Amygdala (tissue), 56 donors: ENCODE data around the gene NUP85.
"Not testable (repeated sequence)": the region's sequence is repeated elsewhere in the genome, so short reads cannot be mapped to it uniquely, and the experiment has no call there.

Source experiments
- DNase-seq, 56 donors: peaks; one replicate each; lab custom pipeline; 2025; lab: John Stamatoyannopoulos, UW

Gene NUP85

DNA sequence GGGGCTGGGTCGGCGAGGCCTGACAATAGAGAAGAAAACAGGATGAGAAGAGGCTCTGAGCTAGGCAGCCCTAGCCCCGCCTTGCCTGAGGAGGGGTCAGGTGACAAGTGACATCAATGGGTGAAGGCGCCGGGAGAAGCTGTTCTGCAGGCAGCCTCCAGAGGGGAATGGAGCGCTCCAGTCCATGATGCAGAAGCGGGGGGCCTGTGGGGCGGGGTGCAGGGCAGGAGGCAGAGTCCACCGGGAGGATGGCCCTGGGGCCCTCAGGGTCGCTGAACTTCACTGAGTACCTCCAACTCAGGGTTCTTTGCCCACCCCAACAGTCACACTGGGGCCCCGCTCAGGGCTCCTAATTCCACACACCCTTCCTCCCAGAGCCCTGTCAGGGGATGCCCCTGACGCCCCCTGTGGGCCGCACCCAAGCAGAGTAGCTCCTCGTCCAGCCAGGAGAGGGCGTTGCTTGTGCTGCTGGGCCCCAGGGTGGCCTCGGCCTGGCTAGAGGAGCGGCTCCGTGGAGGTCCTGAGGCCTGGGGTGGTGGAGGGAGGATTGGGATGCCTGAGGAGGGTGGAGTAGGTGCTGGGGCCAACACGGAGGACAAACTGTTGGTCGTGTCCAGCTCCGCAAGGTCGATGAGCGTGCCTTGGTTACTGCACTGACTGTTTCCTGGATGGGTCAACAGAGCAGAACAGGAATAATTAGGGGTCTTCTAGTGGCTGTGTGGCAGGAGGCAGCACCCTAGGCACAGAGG is 35.1 kb downstream of the NUP85 start:
- peak in 6 of 56 donors; percentile 16 to 28 (median 24) for DNase-seq

- DNase-seq: no peak
These were observed 35.6 kb downstream of the NUP85 start for GRCh38 chr17:75241143-75241430.

DNA sequence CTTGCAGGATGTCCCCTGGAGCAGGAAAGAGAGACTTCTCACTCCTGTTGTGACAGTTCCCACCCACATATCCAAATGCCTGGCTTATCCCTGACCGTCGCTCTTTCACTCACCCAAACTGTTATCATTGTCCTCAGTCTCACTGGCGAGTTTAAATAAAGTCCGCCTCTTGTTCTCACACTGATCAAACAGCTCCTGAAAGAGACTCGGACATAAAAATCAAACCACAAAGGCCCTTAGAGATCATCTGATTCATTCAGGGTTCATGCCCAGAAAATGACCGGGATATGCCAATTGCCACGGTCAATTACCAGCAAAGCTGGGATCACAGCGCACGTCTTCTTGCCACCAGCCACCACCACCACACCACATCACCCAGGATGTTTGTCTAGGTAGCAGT is 36.0 kb downstream of the NUP85 start:
- no peak for DNase-seq

- no peak for DNase-seq
These were observed 36.5 kb downstream of the NUP85 start for GRCh38 chr17:75241996-75242460.

- no peak for DNase-seq
These were observed 37.1 kb downstream of the NUP85 start for GRCh38 chr17:75242461-75243042.

DNA sequence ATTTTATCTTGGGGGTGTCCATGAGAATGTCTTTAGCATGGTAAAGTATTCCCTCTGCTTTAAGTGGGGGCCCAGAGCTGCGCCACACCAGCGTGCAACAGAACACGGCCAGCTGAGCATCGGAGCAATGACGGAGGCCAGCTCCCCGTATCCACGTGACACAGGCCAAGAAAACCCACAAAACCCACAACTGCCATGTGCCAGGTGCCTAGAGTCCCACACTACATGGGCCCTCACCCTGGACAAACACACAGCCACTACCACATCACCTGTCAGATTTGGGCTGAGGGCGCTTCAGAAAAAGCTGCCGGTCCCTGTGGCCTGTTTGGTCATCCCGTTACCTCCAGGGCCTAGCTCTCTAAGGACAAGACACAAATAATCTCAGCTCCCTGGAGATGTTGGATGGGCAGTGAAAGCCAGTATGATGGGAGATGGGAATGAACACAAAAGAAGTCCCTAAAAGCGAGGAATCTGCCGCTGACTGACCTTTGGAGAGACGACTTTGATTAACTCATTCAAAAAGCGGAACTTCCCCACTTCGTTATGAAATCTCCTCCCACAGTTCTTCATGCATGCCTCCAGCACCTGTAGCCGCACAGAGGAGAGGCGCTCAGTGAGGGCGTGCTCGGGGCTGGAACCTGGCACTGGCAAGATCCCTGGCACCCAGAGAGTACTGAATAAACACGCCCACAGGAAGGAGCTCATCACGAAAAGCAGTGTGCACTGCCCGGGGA is 38.8 kb downstream of the NUP85 start:
- no peak for DNase-seq

DNA sequence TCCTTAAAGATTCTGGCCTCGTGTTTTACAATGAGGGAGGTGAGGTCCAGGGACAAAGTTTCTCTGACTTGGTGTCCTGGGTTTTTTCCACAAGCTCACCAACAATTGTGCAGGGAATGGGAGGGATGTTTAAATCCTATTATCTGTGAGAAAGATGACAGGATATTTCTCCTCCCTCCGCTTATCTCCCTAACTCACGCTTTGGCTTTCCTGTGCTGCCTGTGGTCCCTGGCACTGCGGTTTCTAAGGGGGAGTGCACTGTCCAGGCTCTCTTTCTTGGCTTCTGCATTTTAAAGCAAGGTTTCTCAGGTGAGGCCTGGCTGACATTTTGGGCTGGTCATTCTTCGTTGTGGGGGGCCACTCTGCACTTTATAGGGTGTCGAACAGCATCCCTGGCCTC is 39.5 kb downstream of the NUP85 start:
- DNase-seq: no peak

- DNase-seq: no peak
These were observed 40.9 kb downstream of the NUP85 start for GRCh38 chr17:75246404-75246803.

DNA sequence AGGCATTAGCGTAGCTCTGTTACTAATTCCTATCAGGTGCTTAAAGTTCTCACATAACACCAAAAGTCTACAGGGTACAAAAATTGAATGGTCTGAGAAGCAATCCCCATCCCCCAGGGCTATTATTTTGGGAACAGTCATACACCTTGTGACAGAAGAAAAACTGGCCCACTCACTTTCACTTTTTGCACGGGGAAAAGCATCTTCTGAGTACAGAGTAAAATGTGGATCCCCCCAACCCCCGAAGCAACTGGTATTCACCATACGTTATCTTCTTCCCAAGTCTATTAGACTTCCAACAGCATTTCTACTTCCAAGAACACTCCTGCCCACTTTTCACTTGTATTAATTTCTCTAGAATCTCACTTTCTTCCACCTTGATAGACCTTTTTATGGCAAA is 44.1 kb downstream of the NUP85 start:
- DNase-seq: no peak

DNA sequence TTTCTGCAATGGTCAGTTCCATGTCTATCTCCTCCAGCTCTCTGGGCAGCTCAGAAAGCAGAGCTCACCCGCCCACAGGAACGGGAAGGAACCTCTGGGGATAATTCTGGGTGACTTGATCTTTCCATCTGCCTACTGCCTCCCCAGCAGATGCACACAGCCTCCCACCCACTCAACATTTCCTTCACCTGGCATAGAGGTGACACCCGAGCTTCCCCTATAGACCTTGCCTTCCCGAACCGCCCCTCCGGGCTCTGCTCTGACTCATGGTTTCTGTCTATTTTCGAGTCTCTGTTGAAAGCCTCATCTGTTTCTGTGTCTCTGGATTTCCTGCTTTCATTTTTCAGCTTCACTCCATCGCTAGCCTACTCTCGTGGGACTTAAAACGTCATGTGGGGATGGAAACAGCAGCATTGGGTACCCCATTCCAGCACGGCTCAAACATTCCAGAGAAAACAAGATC is 44.6 kb downstream of the NUP85 start:
- DNase-seq: peak in 2 of 56 donors; percentile 14 to 25

DNA sequence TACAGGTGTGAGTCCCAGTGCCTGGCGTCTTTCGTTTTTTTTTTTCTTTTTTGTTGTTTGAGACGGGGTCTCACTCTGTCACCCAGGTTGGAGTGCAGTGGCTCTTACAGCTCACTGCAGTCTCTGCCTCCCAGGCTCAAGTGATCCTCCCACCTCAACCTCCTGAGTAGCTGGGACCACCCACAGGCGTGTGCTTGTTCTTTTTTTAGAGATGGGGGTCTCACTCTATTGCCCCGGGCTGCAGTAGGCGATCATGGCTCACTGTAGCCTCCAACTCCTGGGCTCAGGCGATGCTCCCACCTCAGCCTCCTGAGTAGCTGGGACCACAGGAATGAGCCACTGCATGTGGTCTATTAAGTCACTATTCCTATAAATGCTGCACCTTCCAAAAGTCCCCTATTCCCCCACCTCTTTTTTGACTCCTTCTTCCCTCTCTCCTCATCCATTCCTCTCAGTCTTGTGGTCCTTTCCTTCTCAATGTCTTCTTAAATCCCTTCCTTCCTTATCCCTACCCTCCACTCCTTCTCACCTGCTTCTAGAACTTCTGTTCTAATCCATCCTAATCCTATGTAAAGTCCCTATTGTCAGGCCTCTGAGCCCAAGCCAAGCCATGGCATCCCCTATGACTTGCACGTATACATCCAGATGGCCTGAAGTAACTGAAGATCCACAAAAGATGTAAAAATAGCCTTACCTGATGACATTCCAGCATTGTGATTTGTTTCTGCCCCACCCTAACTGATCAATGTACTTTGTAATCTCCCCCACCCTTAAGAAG is 46.7 kb downstream of the NUP85 start:
- DNase-seq: no peak

DNA sequence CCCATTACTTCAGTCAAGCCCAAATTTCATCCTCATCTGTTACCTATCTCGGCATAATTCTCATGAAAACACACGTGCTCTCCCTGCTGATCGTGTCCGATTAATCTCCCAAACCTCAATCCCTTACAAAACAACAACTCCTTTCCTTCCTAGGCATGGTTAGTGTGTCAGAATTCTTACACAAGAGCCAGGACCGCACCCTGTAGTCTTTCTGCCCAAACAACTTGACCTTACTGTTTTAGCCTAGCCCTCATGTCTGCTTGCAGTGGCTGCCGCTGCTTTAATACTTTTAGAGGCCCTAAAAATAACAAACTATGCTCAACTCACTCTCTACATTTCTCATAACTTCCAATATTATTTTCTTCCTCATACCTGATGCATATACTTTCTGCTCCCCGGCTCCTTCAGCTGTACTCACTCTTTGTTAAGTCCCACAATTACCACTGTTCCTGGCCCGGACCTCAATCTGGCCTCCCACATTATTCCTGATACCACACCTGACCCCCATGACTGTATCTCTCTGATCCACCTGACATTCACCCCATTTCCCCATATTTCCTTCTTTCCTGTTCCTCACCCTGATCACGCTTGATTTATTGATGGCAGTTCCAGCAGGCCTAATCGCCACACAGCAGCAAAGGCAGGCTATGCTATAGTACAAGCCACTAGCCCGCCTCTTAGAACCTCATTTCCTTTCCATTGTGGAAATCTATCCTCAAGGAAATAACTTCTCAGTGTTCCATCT is 50.6 kb downstream of the NUP85 start:
- not testable (repeated sequence) for DNase-seq

DNA sequence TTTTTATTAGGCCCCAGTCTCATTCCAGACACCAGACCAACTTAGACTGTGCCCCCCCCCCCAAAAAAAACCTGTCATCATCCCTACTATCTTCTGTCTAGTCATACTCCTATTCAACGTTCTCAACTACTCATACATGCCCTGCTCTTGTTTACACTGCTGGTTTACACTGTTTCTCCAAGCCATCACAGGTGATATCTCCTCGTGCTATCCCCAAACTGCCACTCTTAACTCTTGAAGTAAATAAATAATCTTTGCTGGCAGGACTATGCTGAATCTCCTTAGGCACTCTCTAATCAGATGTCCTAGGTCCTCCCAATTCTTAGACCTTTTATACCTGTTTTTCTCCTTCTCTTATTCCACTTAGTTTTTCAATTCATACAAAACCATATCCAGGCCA is 51.7 kb downstream of the NUP85 start:
- not testable (repeated sequence) for DNase-seq

DNA sequence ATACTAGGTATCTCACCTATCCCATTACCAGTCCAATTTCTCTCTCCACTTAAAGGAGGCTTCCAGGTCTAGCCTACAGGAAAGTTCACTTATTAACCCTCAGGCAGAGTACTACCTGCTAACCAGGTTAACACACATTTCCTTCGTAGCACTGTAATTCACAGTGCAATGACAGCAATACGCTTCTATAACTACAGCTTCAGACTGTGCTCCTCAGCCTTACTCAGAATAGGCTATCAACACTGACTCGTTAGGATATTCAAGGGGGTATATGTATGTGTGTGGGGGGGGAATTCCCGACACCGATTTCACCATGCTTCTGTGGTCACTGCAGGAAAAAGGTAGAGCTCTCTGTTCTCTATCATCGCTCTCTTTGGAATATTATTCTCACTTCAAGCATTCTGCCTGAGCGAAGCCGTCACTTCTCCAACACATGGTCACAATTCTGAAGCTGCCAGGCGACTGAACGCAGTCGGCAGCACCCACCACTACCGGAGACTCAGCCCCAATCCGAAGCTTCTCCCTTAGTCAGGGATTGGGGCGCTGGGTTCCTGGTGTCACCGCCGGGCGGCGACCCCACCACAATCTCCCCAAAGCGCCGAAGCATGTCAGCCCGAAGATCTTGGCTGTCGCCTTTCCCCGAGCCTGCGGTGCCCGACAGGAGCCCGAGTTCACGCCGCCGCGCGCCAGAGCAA is 55.3 kb downstream of the NUP85 start:
- DNase-seq: no peak

DNA sequence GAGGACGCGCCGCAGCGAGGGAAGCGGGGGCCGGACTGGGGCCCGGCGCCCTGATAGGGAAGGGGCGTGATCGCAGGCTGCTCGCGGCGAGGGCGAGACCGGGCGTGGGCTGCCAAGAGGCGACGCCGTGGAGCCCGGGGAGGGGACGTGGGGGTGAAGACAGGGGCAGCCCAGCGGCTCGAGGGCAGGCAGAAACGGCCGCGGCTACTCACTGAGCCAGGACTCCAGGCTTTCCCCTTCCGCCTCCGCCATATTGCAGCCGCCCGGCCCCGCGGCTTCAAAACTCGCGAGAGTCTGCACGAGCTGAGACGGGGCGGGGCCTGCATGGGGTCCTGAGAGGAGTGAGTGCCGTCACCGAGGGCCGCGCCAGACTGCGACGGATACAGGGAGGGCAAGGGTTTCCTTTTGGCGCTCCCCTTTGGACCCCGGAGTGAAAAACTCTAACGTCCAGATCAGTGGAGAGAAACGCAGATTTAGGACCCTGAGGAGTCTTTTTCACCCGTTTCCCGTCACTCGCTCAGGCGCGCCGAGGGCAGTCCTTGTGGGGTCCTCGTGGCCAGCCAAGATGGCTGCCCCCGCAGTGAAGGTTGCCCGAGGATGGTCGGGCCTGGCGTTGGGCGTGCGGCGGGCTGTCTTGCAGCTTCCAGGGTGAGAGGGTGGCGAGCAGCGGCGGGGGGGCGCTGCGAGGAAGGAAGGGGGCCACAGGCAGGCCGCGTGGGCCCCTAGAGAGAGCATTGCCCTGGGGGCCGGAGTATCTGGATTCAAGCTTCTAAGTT is 56.0 kb downstream of the NUP85 start, which contains the start of the genes GGA3 and MRPS7:
GGA3 (minus strand) TSS at position 271 of the 776 bp plus-strand sequence; CDS start at position 252, 19 bp downstream.
MRPS7 (plus strand) TSS at position 544 of the 776 bp plus-strand sequence; CDS start at position 566, 22 bp downstream.
- DNase-seq: peak; percentile 55 to 99 (median 90)

GRCh38 chr17:75262112-75262606 is 56.7 kb downstream of the NUP85 start:
- no peak for DNase-seq

- DNase-seq: no peak
These were observed 57.6 kb downstream of the NUP85 start for GRCh38 chr17:75263055-75263454.

DNA sequence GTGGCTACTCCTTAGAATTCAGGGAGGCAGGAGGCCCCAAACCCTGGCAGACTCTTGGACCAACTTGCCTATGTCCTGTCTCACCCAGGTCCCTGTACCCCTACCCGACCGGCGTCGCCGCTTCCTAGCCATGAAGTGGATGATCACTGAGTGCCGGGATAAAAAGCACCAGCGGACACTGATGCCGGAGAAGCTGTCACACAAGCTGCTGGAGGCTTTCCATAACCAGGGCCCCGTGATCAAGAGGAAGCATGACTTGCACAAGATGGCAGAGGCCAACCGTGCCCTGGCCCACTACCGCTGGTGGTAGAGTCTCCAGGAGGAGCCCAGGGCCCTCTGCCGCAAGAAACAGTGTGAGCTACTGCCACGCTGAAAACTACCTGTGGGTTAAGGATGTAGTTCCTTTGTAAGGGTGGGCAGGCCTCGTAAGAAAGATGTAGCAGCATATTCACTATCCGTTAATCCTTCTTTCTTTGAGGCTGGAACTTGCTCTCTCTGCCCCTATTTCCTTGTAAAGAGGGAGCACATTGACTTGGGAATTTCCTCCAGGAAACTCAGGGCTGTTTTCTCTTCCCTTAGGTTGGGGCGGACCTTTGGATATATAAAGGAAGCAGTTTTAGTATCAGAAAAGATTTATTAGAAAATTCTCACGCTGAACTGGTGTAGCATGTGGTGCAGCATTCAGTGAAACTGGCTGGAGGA is 60.3 kb downstream of the NUP85 start:
- DNase-seq: no peak
